IPS-15b (cell line): ENCODE data around the gene ZYG11A.
"Not testable (repeated sequence)": the region's sequence is repeated elsewhere in the genome, so short reads cannot be mapped to it uniquely, and the experiment has no call there.

Source experiments
- H3K27me3 ChIP-seq: one replicate; pipeline ENCODE4 v1.6.1; 2013; ENCODE audit warnings: low read length; ENCODE audit not compliant: control insufficient read depth, insufficient read depth
- H3K36me3 ChIP-seq: one replicate; pipeline ENCODE4 v1.6.1; 2013; ENCODE audit warnings: low read length; ENCODE audit not compliant: control insufficient read depth, insufficient read depth
- H3K4me1 ChIP-seq: one replicate; pipeline ENCODE4 v1.6.1; 2013; ENCODE audit warnings: mild to moderate bottlenecking, low read length; ENCODE audit not compliant: control insufficient read depth, insufficient read depth
- H3K4me3 ChIP-seq: one replicate; pipeline ENCODE4 v1.5.1; 2013; ENCODE audit warnings: low read depth, low read length
- H3K9ac ChIP-seq: one replicate; pipeline ENCODE4 v1.6.1; 2013; ENCODE audit warnings: low read depth, mild to moderate bottlenecking, low read length
- H3K9me3 ChIP-seq: one replicate; pipeline ENCODE4 v1.6.1; 2013; ENCODE audit warnings: mild to moderate bottlenecking, low read length; ENCODE audit not compliant: control insufficient read depth, insufficient read depth

Gene ZYG11A

DNA sequence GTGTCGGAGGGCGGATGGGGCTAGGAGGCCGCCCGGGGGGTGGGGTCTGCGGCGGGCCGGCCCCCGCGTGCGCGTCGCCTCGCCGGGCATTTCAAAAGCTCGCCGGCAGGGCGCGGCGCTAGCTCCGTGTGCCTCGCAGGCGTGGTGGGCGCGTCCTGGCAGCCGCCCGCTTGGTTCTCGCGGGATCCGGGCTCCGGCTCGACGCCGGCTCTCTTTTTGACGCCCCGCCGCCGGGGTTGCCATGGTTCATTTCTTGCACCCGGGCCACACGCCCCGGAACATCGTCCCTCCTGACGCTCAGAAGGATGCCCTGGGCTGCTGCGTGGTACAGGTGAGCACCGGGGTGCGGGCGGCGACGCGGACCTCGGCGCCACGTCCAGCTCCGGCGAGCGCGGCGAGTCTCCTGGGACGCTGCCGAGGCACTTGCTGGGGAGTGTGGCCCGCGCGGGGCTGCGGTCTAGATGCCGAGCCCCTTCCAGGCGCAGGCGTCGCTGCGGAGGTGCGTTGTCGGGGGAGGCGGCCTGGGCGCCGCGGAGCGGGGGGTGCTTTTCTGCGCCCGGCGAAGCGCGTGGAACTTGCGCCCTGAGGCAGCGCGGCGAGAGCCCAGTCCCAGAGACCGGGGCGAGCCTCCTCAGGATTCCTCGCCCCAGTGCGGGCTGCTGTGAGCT is at the start of gene ZYG11A:
Gene ZYG11A (plus strand): TSS at position 118 of the 668 bp plus-strand sequence. CDS start 124 bp downstream, at position 242.
- Histone ChIP-seq H3K9me3 (no peaks in the 10 kb centered on the region), H3K4me3 (peak within 1 kb of the TSS; percentile 87), H3K36me3 (no peaks in the 10 kb centered on the region), H3K27me3 (peaks cover 10% of the 10 kb centered on the region), H3K9ac (peak within 1 kb of the TSS; percentile 83), H3K4me1 (peaks cover 4% of the 10 kb centered on the region)

- H3K27me3 ChIP-seq, H3K9me3 ChIP-seq, H3K4me3 ChIP-seq, H3K36me3 ChIP-seq, H3K9ac ChIP-seq, H3K4me1 ChIP-seq: not testable (repeated sequence)
Measured at GRCh38 chr1:52793717-52794116, 48.8 kb upstream of the ZYG11A start.

GRCh38 chr1:52795464-52795863 is 47.1 kb upstream of the ZYG11A start:
- Histone ChIP-seq H3K9me3 (no peaks in the 10 kb centered on the region), H3K27me3 (no peaks in the 10 kb centered on the region), H3K4me3 (no peak overlapping the region), H3K36me3 (no peaks in the 10 kb centered on the region), H3K9ac (no peak overlapping the region), H3K4me1 (no peaks in the 10 kb centered on the region)

GRCh38 chr1:52798331-52798730 is 44.2 kb upstream of the ZYG11A start:
- no peaks in the 10 kb centered on the region for H3K36me3 ChIP-seq
- no peak overlapping the region for H3K9ac ChIP-seq
- no peak overlapping the region for H3K4me3 ChIP-seq
- H3K27me3 ChIP-seq: no peaks in the 10 kb centered on the region
- no peaks in the 10 kb centered on the region for H3K4me1 ChIP-seq
- no peaks in the 10 kb centered on the region for H3K9me3 ChIP-seq

- Histone ChIP-seq H3K36me3 (no peaks in the 10 kb centered on the region), H3K9ac (no peak overlapping the region), H3K27me3 (no peaks in the 10 kb centered on the region), H3K4me3 (no peak overlapping the region), H3K4me1 (no peaks in the 10 kb centered on the region), H3K9me3 (no peaks in the 10 kb centered on the region)
Measured at GRCh38 chr1:52801011-52801410, 41.5 kb upstream of the ZYG11A start.

- not testable (repeated sequence) for H3K4me1 ChIP-seq, H3K27me3 ChIP-seq, H3K9me3 ChIP-seq, H3K36me3 ChIP-seq, H3K9ac ChIP-seq, H3K4me3 ChIP-seq
Measured at GRCh38 chr1:52804083-52804482, 38.5 kb upstream of the ZYG11A start.

GRCh38 chr1:52814465-52814864 is 28.1 kb upstream of the ZYG11A start:
- no peaks in the 10 kb centered on the region for H3K9me3 ChIP-seq
- no peak overlapping the region for H3K9ac ChIP-seq
- no peaks in the 10 kb centered on the region for H3K4me1 ChIP-seq
- no peaks in the 10 kb centered on the region for H3K36me3 ChIP-seq
- H3K27me3 ChIP-seq: no peaks in the 10 kb centered on the region
- H3K4me3 ChIP-seq: no peak overlapping the region

GRCh38 chr1:52820830-52821229 is 21.7 kb upstream of the ZYG11A start:
- not testable (repeated sequence) for H3K9me3 ChIP-seq, H3K27me3 ChIP-seq, H3K4me1 ChIP-seq

GRCh38 chr1:52825868-52826267 is 16.7 kb upstream of the ZYG11A start:
- Histone ChIP-seq H3K4me3 (no peak overlapping the region), H3K27me3 (no peaks in the 10 kb centered on the region), H3K4me1 (no peaks in the 10 kb centered on the region), H3K36me3 (no peaks in the 10 kb centered on the region), H3K9me3 (no peaks in the 10 kb centered on the region), H3K9ac (no peak overlapping the region)

More at GRCh38 chr1:52820830-52821229, 21.7 kb upstream of the ZYG11A start:
- H3K36me3 ChIP-seq, H3K4me3 ChIP-seq, H3K9ac ChIP-seq: not testable (repeated sequence)

- Histone ChIP-seq H3K9me3 (no peaks in the 10 kb centered on the region), H3K4me3 (no peak overlapping the region), H3K36me3 (no peaks in the 10 kb centered on the region), H3K27me3 (no peaks in the 10 kb centered on the region), H3K9ac (no peak overlapping the region), H3K4me1 (peaks cover 16% of the 10 kb centered on the region)
Measured at GRCh38 chr1:52834798-52835197, 7.8 kb upstream of the ZYG11A start.

GRCh38 chr1:52836035-52836434 is 6.5 kb upstream of the ZYG11A start:
- Histone ChIP-seq H3K36me3 (no peaks in the 10 kb centered on the region), H3K27me3 (no peaks in the 10 kb centered on the region), H3K4me1 (peaks cover 16% of the 10 kb centered on the region), H3K9me3 (no peaks in the 10 kb centered on the region), H3K9ac (no peak overlapping the region), H3K4me3 (no peak overlapping the region)

- not testable (repeated sequence) for H3K27me3 ChIP-seq, H3K9me3 ChIP-seq, H3K36me3 ChIP-seq
Measured at GRCh38 chr1:52839175-52839574, 3.4 kb upstream of the ZYG11A start.

More at GRCh38 chr1:52839175-52839574, 3.4 kb upstream of the ZYG11A start:
- peaks cover 13% of the 10 kb centered on the region for H3K4me1 ChIP-seq
- not testable (repeated sequence) for H3K9ac ChIP-seq, H3K4me3 ChIP-seq
